GM12874 (cell line): Measurements from ENCODE around the gene PRSS27.

ENCODE experiments used
- CTCF ChIP-seq: IDR thresholded peaks from 2 replicates; pipeline ENCODE4 v1.5.1; 2011; ENCODE audit warnings: low read depth, mild to moderate bottlenecking, control low read depth, low read length, moderate library complexity; ENCODE audit not compliant: insufficient read depth

PRSS27 gene

GRCh38 chr16:2692251-2692947, 27.6 kb downstream of the PRSS27 start:
- no peak for TF ChIP-seq CTCF

GRCh38 chr16:2691491-2692248, 28.4 kb downstream of the PRSS27 start:
- no peak for TF ChIP-seq CTCF

GRCh38 chr16:2690852-2691251, 29.2 kb downstream of the PRSS27 start:
- TF ChIP-seq CTCF = no peak

- TF ChIP-seq CTCF = no peak
These were observed 29.8 kb downstream of the PRSS27 start for GRCh38 chr16:2689968-2690801.

- no peak for TF ChIP-seq CTCF
These were observed 32.3 kb downstream of the PRSS27 start for GRCh38 chr16:2687531-2688308.

GRCh38 chr16:2686912-2687507, 33.0 kb downstream of the PRSS27 start:
- no peak for TF ChIP-seq CTCF
